HG03439 (cell line): ENCODE data around the gene ITFG2.
"Not testable (repeated sequence)": the region's sequence is repeated elsewhere in the genome, so short reads cannot be mapped to it uniquely, and the experiment has no call there.

ENCODE experiments used
- ATAC-seq: cut with Tn5 transposase; IDR thresholded peaks from one replicate; pipeline ENCODE4 v1.9.1; 2021; ENCODE audit warnings: mild to moderate bottlenecking, moderate library complexity; ENCODE audit not compliant: unreplicated experiment

The ITFG2 gene

DNA sequence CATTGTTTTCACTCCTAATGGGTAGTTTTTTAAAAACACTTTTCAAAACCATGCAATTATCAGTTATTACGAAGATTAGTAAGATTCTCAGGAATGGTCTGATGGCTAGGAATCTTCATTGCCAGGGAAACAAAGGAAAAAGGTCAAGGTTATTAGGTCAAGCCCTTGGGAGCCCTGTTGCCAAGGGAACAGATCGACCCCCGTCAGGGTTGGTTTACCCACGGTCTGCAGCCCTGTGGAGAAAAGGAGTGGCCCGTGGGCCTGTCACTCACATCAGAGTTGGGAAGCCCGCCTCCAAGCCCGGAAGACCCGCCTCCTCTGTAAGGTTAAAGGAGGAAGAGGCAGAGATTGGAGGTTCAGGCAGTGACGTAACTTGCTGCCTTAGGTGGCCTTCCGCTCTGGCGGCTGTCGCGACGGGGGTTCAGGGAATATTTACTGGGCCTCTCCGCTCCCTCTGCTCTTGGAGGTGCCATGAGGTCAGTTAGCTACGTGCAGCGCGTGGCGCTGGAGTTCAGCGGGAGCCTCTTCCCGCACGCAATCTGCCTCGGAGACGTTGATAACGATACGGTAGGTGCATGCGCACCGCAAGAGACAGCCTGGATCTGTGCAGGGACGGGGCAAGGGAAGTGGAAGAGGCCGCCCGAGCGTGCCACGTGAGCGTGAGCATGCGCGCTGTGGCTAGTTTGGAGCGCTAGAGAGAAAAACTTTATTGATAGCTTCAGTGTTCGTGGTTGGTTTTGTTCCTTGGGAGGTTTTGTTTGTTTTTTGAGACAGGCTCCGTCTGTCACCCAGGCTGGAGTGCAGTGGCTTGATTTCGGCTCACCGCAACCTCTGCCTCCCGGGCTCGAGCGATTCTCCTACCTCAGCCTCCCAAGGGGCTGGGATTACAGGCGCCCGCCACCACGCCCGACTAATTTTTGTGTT is at the start of gene ITFG2:
Gene ITFG2 (plus strand): TSS at position 379 of the 924 bp plus-strand sequence. CDS start 93 bp downstream, at position 472.
- ATAC-seq = peak; percentile 95

DNA sequence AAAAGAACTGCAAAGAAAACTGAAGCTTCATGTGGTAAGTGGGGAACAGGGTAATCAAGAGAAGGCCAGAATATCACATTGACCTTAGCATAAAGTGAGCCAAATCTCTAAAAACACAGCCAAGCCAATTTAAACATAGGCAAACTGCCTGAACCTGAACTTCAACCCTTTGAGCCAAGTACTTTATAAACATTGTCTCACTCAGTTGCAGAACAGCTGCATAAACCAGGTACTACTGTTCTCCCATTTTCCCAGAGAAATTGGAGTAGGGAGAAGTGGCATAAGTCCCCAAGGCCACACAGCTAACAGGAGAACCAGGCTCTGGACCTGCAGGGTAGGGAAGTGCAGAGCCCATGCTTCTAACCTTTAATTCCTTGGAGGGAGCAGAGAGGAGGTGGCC is 48.1 kb upstream of the ITFG2 start:
- no peak for ATAC-seq

DNA sequence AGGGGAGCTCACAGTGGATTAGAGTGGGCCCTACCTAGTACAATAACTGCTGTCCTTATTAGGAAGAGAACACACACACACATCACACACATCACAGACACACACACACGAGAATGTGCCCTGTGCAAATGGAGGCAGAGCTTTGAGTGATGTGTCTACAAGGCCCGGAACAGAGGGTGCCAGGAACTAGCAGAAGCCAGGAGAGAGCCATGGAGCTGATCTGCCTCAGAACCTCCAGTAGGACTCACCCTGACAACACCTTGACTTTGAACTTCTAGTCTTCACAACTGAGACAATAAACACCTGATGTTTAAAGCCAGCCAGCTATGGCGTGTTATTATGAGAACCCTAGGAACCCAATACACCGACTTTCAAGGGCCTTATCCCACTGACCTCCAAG is 47.4 kb upstream of the ITFG2 start:
- ATAC-seq = no peak

DNA sequence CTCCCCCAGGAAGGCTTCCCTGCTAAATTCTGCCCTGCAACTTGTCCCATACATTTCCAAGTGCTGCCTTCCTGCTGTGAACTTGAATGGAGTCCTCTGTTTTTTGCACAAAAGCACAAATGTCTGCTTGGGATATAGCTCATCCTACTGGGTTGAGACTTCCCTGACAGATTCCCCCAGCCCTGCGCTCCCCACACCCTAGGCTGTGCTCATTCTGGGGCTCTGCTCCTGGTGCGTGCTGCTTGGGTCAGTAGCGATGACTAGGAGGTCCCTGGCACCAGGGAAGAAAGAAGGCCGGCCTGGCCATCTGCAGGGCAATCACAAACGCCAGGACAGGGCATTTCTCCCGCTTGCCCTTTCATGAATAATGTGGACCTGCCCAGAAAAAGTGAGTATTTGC is 46.9 kb upstream of the ITFG2 start:
- no peak for ATAC-seq

DNA sequence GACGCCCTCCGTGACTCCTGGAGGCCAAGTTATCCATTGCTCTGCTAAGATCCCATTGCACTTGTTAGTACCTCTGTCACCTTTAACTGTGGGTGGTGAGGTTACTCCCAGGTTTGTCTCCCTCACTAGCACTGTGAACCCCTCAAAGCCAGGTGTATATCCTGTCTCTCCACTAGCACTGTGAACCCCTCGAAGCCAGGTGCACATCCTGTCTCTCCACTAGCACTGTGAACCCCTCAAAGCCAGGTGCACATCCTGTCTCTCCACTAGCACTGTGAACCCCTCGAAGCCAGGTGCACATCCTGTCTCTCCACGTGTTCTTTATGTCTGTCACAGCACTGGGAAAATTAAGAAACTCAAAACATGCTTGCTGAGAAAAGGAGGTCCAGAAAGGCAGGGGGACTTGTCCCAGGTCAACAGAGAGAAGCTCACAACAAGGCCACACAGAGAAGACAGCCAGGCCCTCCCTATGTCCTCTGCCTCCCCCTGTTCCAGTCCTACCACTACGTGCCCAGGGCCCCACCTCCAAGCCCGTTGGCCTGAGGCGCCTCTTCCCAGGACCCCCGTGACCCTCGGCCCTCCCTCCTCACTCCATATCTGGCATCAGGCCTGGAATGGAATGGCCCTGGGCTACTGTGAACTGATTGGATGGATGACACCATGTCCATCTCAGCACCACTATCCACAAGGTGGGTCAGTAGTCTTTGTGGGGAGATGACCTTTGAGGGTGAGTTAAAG is 44.1 kb upstream of the ITFG2 start:
- no peak for ATAC-seq

DNA sequence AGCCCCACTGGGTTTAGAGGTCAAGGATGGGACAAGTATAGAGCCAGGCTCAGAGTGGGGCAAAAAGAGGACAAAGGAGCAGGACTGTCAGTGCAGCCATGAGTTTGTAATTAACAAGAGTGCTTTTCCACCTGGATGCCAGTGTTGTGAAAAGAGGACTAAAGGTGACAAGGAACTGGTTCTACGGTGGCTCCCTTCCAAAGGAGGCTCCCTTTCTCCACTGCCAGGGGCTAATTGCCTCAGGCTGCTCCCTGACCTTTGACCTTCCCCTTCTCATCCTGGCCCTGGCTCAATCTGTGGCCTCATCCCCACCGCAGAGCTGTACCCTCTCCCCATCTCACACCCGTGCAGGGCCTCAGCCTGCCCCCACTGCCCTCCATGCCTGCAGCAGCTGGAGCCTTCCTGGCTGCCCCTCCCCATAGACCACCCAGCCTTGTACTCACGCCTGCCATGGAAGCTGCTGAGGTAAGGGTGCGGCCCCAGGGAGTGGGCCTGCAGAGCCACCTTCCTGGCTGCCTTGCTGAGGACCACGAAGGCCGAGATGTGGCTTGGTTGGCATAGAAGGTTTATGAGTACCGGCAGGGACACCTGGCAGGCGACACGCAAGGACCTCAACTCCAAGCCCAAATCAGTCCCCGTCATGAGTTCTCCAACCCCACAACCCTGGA is 42.5 kb upstream of the ITFG2 start:
- no peak for ATAC-seq

DNA sequence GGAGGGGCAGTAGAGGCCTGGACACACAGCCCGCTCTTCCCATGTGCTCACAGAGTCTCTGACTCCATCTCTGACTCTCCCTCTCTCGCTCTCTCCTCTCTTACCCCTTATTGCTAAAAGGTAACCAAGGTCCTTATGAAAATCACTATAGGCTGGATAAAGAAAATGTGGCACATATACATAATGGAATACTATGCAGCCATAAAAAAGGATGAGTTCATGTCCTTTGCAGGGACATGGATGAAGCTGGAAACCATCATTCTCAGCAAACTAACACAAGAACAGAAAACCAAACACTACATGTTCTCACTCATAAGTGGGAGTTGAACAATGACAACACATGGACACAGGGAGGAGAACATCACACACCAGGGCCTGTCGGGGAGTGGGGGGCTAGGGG is 41.9 kb upstream of the ITFG2 start:
- not testable (repeated sequence) for ATAC-seq

DNA sequence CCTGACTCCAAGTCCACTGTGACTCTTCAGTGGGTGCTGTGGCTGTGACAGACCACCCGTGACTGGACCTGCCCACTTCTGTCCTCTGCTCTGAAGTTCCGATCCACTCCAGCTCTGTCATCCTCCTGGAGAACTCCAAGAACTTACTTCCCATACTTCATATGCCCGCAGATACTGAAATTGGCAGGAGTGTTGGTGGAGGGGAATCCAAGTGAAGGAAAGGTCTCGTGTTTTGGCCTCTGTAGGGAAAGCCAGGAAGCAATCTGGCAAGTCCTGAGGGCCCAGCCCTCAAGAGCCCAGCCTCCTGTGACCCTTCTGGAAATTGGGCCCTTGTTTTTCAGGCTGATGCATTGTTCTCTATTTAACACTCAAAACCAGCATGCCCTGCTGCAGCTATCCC is 40.1 kb upstream of the ITFG2 start:
- no peak for ATAC-seq

DNA sequence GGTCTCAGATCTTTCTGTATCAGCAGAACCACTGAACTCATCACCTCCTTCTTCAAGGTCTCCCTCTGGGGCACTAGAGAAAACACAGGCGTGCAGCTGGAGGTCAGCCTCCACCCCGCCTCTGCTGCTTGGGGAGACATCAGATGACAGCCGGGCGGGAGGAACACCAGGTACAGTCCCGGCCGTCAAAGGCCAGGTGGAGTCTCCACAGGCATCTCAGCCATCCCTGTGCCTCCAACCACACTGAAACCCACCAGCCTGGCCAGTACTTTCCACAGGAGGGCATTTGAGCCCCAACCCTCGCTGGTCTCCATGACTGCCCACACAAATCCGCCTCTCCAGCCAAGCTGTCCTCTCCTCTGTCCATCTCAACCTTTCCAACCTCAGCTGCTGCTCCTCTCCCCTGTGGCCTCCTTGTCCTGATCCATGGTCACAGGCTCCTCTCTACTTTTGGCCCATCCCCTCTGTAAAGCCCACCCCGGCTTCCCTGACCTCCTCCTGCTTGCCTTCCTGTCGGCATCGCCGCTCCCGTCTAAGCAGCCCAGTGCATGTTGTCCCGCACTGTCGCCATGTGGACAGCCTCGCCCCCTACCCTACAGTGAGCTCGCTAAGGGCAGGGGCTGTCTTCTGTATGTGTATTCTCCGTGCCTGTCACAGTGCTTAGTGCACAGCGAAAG is 39.1 kb upstream of the ITFG2 start:
- no peak for ATAC-seq

DNA sequence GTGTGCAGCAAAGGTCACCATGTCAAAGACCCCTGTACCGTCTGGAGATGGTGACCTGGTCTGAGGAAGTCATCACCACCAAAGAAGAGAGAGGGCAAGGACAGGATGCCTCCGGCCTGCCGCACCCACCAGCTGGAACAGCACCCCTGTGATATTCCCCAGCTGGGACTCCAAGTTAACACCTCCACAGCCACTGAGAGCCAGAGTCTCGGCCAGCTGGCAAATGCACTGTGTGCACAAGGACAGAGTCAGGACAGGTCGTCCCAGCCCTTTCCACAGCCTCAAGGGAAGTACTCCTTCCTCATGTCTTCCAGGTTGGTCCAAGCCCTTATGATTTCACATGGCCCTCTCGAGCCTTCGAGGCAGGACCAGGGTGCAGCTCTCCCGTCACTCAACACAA is 37.0 kb upstream of the ITFG2 start:
- ATAC-seq = no peak

DNA sequence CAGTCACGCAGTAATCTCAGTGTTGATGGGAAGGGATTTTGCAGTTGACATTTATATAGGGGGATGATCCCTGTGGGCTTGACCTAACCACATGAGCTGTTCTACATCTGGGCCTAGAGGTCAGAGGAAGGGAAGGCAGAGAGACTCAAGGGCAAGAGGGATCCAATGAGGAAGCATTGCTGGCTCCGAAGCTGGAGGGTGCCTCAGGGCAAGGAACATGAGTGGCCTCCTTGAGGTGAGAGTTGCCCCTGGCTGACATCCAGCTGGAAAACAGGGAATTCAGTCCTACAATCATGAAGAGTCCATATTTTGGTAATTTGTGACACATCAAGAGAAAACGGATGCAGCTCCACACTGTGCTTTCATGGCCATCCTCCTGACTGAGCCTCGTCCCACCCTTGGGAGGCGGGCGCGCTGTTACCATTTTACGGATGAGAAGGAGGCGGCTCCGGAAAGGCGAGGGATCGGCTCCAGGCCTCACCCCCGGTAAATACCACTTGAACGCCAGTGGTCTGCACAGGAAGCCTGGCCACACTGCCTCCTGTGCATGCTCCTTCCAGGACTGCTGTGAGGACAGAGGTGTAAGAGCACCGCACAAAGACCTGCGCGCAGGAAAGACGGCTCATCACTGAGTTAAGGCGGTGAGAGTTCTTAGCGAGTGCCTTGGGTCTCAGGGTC is 36.2 kb upstream of the ITFG2 start:
- no peak for ATAC-seq

DNA sequence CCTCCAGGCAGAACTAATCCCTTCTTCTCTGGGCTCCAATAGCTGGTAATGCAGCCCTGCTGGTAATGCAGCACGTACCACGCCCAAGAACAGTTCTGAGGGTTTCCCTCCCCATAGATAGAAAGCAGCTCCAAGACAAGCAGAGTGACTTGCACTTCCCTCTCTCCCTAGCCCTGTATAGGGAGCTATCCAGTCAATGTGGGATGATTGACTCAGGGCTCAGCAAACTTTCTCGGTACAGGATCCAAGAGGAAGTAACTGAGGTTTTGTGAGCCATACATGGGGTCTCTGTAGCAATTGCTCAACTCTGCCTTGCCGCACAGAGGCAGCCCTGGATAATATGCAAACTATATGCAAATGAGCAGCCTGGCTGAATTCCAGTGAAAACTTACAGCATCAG is 33.2 kb upstream of the ITFG2 start:
- ATAC-seq = no peak

DNA sequence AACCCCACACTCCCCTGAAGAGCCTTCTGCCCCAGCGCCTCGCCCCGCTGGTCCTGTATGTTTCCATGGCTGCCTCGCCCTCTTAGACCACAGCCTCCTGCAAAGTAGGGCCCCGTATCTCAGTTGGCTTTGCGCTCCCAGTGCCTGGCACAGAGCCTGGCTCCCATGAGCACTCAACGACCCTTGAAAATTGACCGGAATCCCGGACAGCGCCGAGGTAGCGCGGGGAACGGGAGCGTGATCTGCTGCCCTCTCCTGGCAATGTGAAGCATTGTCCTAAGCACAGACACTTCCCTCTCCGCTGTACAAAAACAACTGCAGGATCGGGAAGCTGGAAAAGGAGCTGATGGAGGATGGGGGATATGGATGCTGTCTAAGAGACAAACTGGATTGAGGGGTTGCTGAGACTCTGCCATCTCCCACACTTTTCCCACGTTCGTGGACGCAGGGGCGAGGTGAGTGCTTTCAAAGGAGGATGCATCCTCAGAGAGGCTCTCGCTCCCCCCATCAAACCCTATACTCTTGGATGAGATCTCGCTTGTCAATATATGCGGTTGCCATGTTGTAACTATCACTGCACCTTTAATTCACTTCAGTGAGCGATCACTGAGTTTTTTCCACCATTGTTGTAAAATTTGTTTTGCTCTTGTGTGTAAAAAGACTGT is 28.4 kb upstream of the ITFG2 start:
- no peak for ATAC-seq

DNA sequence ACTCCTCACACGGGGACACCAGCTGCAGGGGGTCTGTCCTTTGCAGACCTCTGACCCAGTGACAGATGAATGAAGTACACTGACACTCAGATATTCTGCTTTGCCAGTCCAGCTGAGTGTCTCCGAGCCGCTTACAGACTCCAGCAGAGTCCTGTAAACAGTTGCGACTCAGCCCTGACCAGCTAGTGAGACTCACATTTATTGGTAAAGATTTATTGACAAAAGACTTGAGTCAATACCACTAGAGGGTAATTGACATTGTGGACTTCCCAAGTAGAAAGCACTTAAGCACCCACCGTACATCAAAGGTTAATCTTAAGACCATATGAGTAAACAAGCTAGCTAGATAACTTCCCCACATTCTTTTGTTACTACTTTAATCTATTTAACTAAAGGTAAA is 27.5 kb upstream of the ITFG2 start:
- no peak for ATAC-seq

DNA sequence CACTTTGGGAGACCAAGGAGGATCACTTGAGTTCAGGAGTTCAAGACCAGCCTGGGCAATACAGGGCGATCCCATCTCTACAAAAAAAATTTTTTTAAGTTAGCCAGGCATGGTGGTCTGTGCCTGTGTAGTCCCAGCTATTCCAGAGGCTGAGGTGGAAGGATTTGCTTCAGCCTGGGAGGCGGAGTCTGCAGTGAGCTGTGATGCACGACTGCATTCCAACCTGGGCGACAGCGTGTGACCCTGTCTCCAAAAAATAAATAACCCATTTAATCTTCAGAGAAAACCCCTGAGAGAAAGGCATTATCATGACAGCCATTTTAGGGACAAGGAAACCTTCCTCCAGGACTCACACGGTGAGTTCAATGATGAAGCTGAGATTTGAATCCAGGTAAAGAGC is 21.4 kb upstream of the ITFG2 start:
- no peak for ATAC-seq

DNA sequence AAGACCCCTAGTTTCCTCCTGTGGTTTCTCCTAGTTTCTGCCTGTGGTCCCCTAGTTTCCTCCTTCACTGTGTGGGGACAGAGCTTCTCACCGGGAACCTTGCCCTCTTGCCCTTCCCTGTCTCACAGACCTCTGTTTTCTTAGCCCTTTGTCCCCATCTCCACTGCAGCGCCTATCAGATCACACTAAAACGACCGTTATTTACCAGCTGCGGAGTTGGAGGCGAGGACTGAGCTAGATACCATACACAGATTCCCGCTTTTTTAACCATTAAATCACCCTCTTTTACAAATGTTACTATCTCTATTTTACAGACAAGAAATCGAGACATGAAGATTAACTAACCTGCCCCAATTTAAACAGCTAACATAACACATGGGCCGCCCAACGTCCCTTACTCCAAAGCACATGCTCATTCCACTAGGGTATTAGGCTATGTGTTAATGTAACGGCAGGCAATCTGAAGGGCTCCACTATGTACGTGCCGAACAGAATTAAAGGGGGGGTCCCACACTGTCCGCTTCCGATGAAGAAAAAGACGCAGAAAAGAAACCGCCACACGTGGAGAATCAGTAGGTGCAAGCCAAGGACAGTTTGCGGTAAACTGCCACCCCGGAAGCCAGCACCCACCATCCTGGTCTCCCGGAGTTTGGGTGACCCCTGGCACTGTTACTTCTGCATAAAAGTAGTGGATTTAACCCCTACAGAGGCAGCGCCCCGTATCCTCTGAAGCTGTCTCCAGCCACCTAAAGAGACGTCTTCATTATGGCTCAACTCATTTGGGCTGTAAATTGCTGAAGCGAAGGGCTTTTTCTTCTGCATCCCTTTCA is 19.6 kb upstream of the ITFG2 start:
- no peak for ATAC-seq

DNA sequence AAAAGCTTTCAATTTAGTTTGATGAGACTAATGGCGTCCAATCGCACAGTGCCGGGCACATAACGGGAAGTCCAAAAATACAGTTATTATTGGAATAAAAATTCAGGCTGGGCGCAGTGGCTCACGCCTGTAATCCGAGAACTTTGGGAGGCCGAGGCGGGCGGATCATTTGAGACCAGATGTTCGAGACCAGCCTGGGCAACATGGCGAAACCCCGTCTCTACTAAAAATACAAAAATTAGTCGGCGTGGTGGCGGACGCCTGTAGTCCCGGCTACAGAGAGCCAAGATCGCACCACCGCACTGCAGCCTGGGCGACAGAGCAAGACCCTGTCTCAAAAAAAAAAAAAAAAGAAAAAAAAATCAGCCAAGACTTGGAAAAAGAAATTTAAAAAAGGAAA is 18.9 kb upstream of the ITFG2 start:
- no peak for ATAC-seq

DNA sequence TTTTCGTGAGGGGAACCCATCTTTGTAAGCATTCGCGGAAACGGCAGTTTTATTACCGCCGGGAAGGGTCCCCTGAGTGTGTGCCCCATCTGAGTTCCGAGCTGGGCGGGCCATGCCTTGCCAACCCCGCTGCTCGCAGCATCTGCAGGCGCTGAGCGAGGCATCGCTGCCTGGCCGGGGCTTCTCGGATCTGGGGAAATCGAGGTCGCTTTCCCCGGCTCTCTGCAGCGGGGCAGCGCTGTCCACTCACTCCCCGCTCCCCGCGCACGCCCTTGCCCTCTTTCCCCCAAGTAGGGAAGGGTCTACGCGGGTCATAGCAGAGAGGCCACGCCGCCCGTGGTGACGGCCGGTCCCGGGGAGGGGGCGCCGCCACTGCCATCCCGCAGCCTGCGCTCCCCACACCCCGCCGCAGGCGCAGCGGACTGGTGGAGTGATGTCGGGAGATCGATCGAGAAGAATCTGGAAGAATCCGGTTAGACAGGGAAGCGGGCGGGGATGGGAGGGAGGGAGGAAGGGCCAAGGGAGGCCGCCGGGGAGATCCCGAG is 18.2 kb upstream of the ITFG2 start:
- ATAC-seq = peak; percentile 13
